Colonic mucosa (tissue), 4 donors: ENCODE measurements around the gene MYO18A. TPM values are rescaled to one million over a fixed set of nuclear protein-coding genes. Genes with fewer than 3 reads are reported as not detected.

Source experiments
- DNase-seq: peaks from one replicate; pipeline ENCODE4 v3.0.0-alpha.2; 2020
- H3K27ac ChIP-seq: fragments of 200-600 bp; one replicate; pipeline ENCODE4 v1.8.0; 2021
- H3K27me3 ChIP-seq: fragments of 200-600 bp; one replicate; pipeline ENCODE4 v1.8.0; 2021
- H3K36me3 ChIP-seq: fragments of 200-600 bp; one replicate; pipeline ENCODE4 v1.8.0; 2021
- H3K4me1 ChIP-seq: fragments of 200-600 bp; one replicate; pipeline ENCODE4 v1.8.0; 2021; ENCODE audit warnings: mild to moderate bottlenecking
- H3K4me3 ChIP-seq: fragments of 200-600 bp; one replicate; pipeline ENCODE4 v1.8.0; 2021
- H3K9ac ChIP-seq, 2 donors: one replicate each; pipeline ENCODE4 v1.7.0; 2013; ENCODE audit warnings: control low read depth in 2 of 2, low read depth in 2 of 2, low read length in 2 of 2
- H3K9me3 ChIP-seq: fragments of 200-600 bp; one replicate; pipeline ENCODE4 v1.8.0; 2021
- CTCF ChIP-seq: fragments of 200-600 bp; IDR thresholded peaks from one replicate; pipeline ENCODE4 v1.8.0; 2022; ENCODE audit warnings: antibody characterized with exemption, mild to moderate bottlenecking
- intact Hi-C: fragments of 100-400 bp; cut with DNase I; formaldehyde crosslinking; loops from one replicate; pipeline ENCODE4 v1.14.1; 2022
- total RNA-seq, 2 donors: library from RNA; stranded (reverse); fragmentation: NEBNext Ultra II Directional in 1 of 2; extraction: Animal tissue kit (Norgen Biotek cat#: 25700) in 1 of 2; gene quantifications; one replicate each; pipeline ENCODE4 v1.2.1, GENCODE V29; 2021
- donor health status: healthy.
- donor health status: DM: no; HTN: no; CAD: no.
- donor health status: DM: no; HTN: no; CAD: no.

Gene MYO18A
- total RNA-seq, 2 donors from 2014 or later = 63.3 to 112 TPM

GRCh38 chr17:29079887-29080286 is 100.3 kb downstream of the MYO18A start:
- intact Hi-C loops = no loop called here
- no peak for DNase-seq
- Histone ChIP-seq H3K27me3 (no peaks in the 10 kb centered on the region), H3K4me1 (no peaks in the 10 kb centered on the region), H3K36me3 (no peaks in the 10 kb centered on the region), H3K4me3 (no peak overlapping the region), H3K27ac (no peak overlapping the region), H3K9me3 (no peaks in the 10 kb centered on the region), H3K9ac (no peak overlapping the region)
- TF ChIP-seq CTCF = no peak

- intact Hi-C loops = no loop called here
- no peak overlapping the region for H3K9ac ChIP-seq
- no peak overlapping the region for H3K4me3 ChIP-seq
- no peaks in the 10 kb centered on the region for H3K9me3 ChIP-seq
- H3K36me3 ChIP-seq = no peaks in the 10 kb centered on the region
- H3K27ac ChIP-seq = no peak overlapping the region
- H3K4me1 ChIP-seq = no peaks in the 10 kb centered on the region
- DNase-seq = no peak
- no peak for TF ChIP-seq CTCF
- no peaks in the 10 kb centered on the region for H3K27me3 ChIP-seq
Measured at GRCh38 chr17:29079433-29079832, 100.8 kb downstream of the MYO18A start.

GRCh38 chr17:29078183-29079045 is 101.8 kb downstream of the MYO18A start:
- TF ChIP-seq CTCF = no peak
- H3K4me1 ChIP-seq = no peaks in the 10 kb centered on the region
- intact Hi-C loops = no loop called here
- H3K4me3 ChIP-seq = no peak overlapping the region
- H3K27me3 ChIP-seq = no peaks in the 10 kb centered on the region
- DNase-seq = no peak
- no peak overlapping the region for H3K27ac ChIP-seq
- no peaks in the 10 kb centered on the region for H3K36me3 ChIP-seq
- H3K9ac ChIP-seq = no peak overlapping the region
- H3K9me3 ChIP-seq = no peaks in the 10 kb centered on the region

GRCh38 chr17:29077320-29077719 is 102.9 kb downstream of the MYO18A start:
- no peaks in the 10 kb centered on the region for H3K9me3 ChIP-seq
- no peak overlapping the region for H3K9ac ChIP-seq
- TF ChIP-seq CTCF = no peak
- H3K36me3 ChIP-seq = no peaks in the 10 kb centered on the region
- H3K4me1 ChIP-seq = no peaks in the 10 kb centered on the region
- no peak overlapping the region for H3K4me3 ChIP-seq
- H3K27ac ChIP-seq = no peak overlapping the region
- H3K27me3 ChIP-seq = no peaks in the 10 kb centered on the region
- intact Hi-C loops = no loop called here
- DNase-seq = no peak

GRCh38 chr17:29076722-29077121 is 103.5 kb downstream of the MYO18A start:
- Histone ChIP-seq H3K4me3 (no peak overlapping the region), H3K9ac (no peak overlapping the region), H3K4me1 (no peaks in the 10 kb centered on the region), H3K36me3 (no peaks in the 10 kb centered on the region), H3K9me3 (no peaks in the 10 kb centered on the region), H3K27me3 (no peaks in the 10 kb centered on the region), H3K27ac (no peak overlapping the region)
- DNase-seq = no peak
- intact Hi-C loops = no loop called here
- TF ChIP-seq CTCF = no peak
